NCI-H748 (cell line): ENCODE data around the gene ANK3.

Source experiments
- DNase-seq: peaks from one replicate; lab custom pipeline; 2025; ENCODE audit not compliant: unreplicated experiment; lab: John Stamatoyannopoulos, UW

ANK3 gene

DNA sequence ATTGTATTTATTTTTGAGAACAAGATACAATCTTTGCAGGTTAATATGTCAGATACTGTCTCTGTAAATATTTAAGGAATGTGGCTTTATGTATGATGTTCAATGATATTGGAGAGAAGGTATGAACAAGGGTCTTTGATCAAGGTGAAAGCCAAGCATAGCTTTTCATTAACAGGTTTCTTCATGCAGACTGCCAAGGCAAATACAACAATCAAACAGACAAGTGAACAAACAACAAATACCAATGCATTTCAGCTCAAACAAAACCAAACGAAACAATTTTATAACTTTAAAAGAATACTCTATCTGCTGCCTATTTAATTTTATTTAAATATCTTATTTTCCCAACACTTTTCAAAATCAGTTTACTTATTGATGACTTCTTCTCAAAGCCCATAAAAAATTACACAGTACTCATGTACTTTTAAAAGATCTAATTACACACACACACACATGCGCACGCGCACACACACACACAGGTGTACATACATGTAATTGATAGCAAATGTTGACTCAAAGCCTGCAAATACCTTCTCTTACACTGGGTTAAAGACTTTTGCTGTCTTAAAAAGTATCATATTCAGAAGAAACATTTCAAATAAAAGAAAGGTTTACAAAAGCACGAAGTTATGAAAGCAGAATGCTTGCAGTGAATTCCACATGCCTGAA, 282.2 kb downstream of the ANK3 start:
- peak; percentile 2 for DNase-seq

DNA sequence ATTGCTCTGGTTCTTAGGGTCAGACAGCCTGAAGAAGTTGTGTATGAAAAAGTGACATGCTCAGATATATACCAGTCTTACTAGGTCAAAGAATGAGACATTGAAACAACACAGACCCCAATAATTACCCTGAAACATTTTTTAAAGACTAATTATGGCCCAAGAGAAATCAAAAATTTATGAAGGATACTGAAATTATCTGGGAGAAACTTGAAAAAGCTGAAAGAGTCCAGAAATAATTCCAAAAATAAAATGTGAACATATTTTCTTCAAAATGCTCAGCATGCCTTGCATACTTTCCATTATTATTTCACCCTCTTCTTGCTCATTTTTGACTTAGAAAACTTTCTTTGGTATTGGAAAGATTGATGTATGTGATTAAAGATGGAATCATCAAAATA, 284.4 kb downstream of the ANK3 start:
- no peak for DNase-seq

GRCh38 chr10:60101821-60102220, 287.9 kb downstream of the ANK3 start:
- no peak for DNase-seq

GRCh38 chr10:60099998-60100747, 289.5 kb downstream of the ANK3 start:
- DNase-seq = peak; percentile 41

GRCh38 chr10:60098677-60099601, 290.7 kb downstream of the ANK3 start:
- no peak for DNase-seq

GRCh38 chr10:60096761-60097513, 292.7 kb downstream of the ANK3 start:
- DNase-seq = no peak

DNA sequence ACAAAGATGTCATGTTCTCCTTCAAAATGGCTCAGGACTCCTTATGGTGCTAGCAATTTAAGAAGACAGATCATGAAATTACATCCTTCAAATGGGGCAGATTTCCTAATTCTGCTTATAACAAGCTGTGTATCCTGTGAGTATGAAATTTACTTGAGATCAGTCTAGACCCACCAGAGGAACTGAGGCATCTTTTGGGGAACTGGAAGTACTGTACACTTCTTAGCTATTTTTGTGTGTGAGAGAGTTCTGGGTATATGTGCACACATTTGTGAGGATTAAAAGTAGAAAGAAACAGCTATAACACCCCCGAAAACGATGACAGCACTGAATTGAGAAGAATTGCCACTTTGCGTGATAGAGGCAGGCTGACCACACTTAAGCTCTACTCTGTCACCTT, 296.4 kb downstream of the ANK3 start:
- no peak for DNase-seq

- no peak for DNase-seq
Measured at GRCh38 chr10:60086862-60087261, 302.8 kb downstream of the ANK3 start.

- DNase-seq = no peak
Measured at GRCh38 chr10:60086421-60086820, 303.3 kb downstream of the ANK3 start.

GRCh38 chr10:60082744-60083344, 306.8 kb downstream of the ANK3 start:
- DNase-seq = no peak

- DNase-seq = no peak
Measured at GRCh38 chr10:60082341-60082740, 307.3 kb downstream of the ANK3 start.

DNA sequence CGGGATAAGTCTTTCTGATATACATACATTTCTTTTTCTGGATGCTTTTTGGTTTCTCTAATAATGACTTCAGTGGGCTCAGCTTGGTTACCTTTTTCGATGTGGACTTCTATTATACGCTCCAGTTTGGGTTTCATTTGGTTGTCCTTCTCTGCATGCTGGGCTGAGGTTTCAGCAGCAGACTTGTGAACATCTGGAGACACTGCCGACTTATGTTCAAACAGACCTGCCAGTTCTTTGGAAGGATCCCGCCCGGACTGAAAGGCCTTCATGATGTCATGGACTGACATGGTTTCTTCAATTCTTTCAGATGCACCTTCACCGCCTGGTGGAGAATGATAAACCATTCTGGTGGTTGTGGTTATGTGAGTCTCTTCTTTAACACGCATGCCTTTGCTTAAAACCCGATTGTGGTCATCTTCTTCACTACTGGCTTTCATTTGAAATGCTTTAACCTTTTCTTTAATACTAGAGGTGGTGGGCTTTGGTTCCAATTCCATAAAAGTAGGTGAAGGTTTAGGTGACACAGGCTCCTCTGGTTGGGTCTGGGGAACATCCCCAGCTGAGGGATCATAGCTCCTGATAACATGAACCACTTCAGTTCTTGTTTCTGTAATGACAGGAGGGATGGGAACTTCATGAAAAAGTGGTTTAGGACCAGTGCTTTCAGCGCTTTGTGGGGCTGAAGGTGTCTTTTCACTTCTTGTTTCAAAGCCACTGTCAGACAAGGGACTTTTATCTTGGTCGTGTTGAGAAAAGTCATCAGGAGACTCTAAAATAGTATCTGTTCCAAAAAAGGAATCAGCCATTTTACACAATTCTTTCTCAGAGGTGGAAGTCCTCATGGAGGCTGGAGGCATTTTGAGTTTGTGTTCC, 315.7 kb downstream of the ANK3 start:
- DNase-seq = no peak

GRCh38 chr10:60073397-60073780, 316.3 kb downstream of the ANK3 start:
- DNase-seq = no peak

- no peak for DNase-seq
Measured at GRCh38 chr10:60069311-60069710, 320.4 kb downstream of the ANK3 start.

GRCh38 chr10:60050366-60050765, 339.3 kb downstream of the ANK3 start:
- no peak for DNase-seq

GRCh38 chr10:60048091-60048501, 341.6 kb downstream of the ANK3 start:
- peak; percentile 27 for DNase-seq

DNA sequence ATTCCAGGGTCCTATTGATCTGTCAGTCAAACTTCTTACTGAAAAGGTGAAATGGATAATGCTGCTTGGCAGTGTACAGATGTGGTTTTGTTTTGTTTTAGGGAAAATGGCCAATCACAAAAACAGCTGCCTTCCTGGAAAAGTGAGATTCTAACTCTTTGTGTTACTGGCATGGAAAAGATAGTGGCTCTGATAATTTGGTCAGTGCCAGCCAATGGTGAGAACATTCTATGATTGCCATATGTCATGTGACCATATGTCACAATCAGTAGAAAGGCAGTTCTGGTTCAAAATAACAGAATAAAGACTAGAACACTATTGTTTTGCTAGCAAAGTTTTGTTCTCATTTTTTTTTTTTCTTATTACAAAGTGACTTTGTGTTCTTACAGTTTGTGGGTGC, 344.1 kb downstream of the ANK3 start:
- DNase-seq = no peak

DNA sequence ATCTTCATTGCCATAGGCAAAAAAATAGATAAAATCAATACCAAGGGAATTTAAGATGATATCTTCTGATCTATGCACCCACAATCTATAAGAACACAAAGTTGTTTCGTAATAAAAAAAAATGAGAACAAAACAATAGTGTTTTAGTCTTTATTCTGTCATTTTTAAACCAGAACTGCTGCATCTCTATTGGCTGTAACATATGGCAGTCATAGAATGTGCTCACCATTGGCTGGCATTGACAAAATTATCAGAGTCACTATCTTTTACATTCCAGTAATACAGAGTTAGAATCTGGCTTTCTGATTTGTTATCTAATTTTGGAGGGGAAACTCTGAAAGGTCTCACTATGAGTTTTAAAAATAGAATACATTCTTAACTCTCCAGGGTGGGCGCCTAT, 344.7 kb downstream of the ANK3 start:
- DNase-seq = no peak

GRCh38 chr10:60044242-60044641, 345.4 kb downstream of the ANK3 start:
- no peak for DNase-seq
